ENCODE data around the gene SH3RF1.
A peak's percentile ranks its signal among the peaks of the same experiment; 100 is the strongest.

SH3RF1 gene

GRCh38 chr4:169127314-169127713 is 143.4 kb downstream of the SH3RF1 start:
- DNase-seq, result no peak

- DNase-seq, result no peak
These were observed 146.1 kb downstream of the SH3RF1 start for GRCh38 chr4:169124661-169125060.

- DNase-seq, result no peak
These were observed 148.3 kb downstream of the SH3RF1 start for GRCh38 chr4:169122422-169122821.

GRCh38 chr4:169121861-169122382 is 148.8 kb downstream of the SH3RF1 start:
- DNase-seq, result no peak

GRCh38 chr4:169120624-169121023 is 150.1 kb downstream of the SH3RF1 start:
- no peak for DNase-seq

- DNase-seq, result no peak
These were observed 151.2 kb downstream of the SH3RF1 start for GRCh38 chr4:169119536-169119935.

GRCh38 chr4:169117591-169118081 is 153.1 kb downstream of the SH3RF1 start:
- peak; percentile 78 for DNase-seq

- peak; percentile 28 for DNase-seq
These were observed 154.4 kb downstream of the SH3RF1 start for GRCh38 chr4:169116270-169116901.

- peak; percentile 93 for DNase-seq
These were observed 154.9 kb downstream of the SH3RF1 start for GRCh38 chr4:169115897-169116254.

- DNase-seq, result no peak
These were observed 155.4 kb downstream of the SH3RF1 start for GRCh38 chr4:169115144-169115896.

GRCh38 chr4:169114341-169114974 is 156.3 kb downstream of the SH3RF1 start:
- DNase-seq, result no peak

- no peak for DNase-seq
These were observed 160.1 kb downstream of the SH3RF1 start for GRCh38 chr4:169110633-169111032.

- DNase-seq, result no peak
These were observed 161.6 kb downstream of the SH3RF1 start for GRCh38 chr4:169109035-169109675.

GRCh38 chr4:169108303-169108702 is 162.5 kb downstream of the SH3RF1 start:
- DNase-seq, result no peak

- no peak for DNase-seq
These were observed 163.2 kb downstream of the SH3RF1 start for GRCh38 chr4:169107528-169107927.

GRCh38 chr4:169106696-169107229 is 164.0 kb downstream of the SH3RF1 start:
- no peak for DNase-seq

GRCh38 chr4:169105620-169106019 is 165.1 kb downstream of the SH3RF1 start:
- DNase-seq, result no peak

- DNase-seq, result peak; percentile 82
These were observed 166.8 kb downstream of the SH3RF1 start for GRCh38 chr4:169103966-169104412.

- no peak for DNase-seq
These were observed 168.7 kb downstream of the SH3RF1 start for GRCh38 chr4:169102026-169102425.

- DNase-seq, result no peak
These were observed 170.1 kb downstream of the SH3RF1 start for GRCh38 chr4:169100670-169101101.

GRCh38 chr4:169099771-169100180 is 171.0 kb downstream of the SH3RF1 start:
- DNase-seq, result no peak

GRCh38 chr4:169098969-169099690 is 171.6 kb downstream of the SH3RF1 start:
- DNase-seq, result no peak
